ENCODE measurements around the gene CRISP1.

DNA sequence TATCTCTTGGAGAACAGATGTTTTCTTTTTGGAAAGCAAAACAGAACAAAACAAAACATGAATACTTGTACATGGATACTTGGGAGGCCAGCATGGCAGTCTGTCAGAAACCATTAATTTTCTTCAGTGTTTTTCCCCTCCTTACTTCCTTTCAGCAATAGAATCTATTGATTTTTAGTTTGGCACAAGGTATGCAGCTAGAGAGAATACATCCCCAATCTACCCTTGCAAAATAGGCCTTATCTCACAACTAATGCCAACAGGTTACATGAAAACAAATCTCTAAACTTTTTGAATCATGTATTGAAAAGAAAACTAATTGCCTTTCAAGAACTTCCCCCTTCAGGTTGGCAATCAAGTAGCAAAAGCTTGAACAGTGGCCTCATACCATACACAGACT lies 82.1 kb downstream of the CRISP1 start:
- TF ChIP-seq CTCF (IDR thresholded peaks at IDR 0.05) (no peak), POLR2A (IDR thresholded peaks at IDR 0.05) (no peak)

Data from transverse colon (tissue), 3 donors.